CD14-positive monocyte (primary cell): Measurements from ENCODE around the gene STARD7. TPM values are rescaled to one million over a fixed set of nuclear protein-coding genes. Genes with fewer than 3 reads are reported as not detected.

Source experiments
- DNase-seq, 3 donors: peaks; one replicate each; pipeline ENCODE4 v3.0.0-alpha.2; 2011 to 2022
- H2AFZ ChIP-seq: 2 replicates; pipeline ENCODE4 v1.6.0; 2012; ENCODE audit warnings: mild to moderate bottlenecking, low read depth, low read length, inconsistent platforms; ENCODE audit not compliant: insufficient read depth, poor library complexity, severe bottlenecking
- H3K27ac ChIP-seq, 2 donors: 1 replicate in 1 of 2; 2 replicates in 1 of 2; pipeline ENCODE4 v1.5.1; 2012 to 2013; ENCODE audit warnings: low read length in 2 of 2, control low read depth in 1 of 2, inconsistent platforms in 1 of 2, low read depth in 1 of 2, mild to moderate bottlenecking in 1 of 2
- H3K27me3 ChIP-seq, 2 donors: one replicate each; pipeline versions ENCODE4 v1.6.0 to v1.6.1; 2011 to 2013; ENCODE audit warnings: low read length in 2 of 2; ENCODE audit not compliant: control insufficient read depth in 2 of 2, insufficient read depth in 2 of 2
- H3K36me3 ChIP-seq, 2 donors: replicated peaks in 1 of 2; 1 replicate in 1 of 2; 2 replicates in 1 of 2; pipeline versions ENCODE4 v1.5.1 to v1.6.1; 2012 to 2013; ENCODE audit warnings: low read length in 2 of 2, control low read depth in 1 of 2, inconsistent platforms in 1 of 2, mild to moderate bottlenecking in 1 of 2; ENCODE audit not compliant: insufficient read depth in 2 of 2, control insufficient read depth in 1 of 2
- H3K4me1 ChIP-seq, 2 donors: 1 replicate in 1 of 2; 2 replicates in 1 of 2; pipeline versions ENCODE4 v1.5.1 to v1.6.1; 2012 to 2013; ENCODE audit warnings: low read length in 2 of 2, control low read depth in 1 of 2, inconsistent platforms in 1 of 2, mild to moderate bottlenecking in 1 of 2, moderate library complexity in 1 of 2; ENCODE audit not compliant: insufficient read depth in 2 of 2, control insufficient read depth in 1 of 2
- H3K4me2 ChIP-seq: replicated peaks from 2 replicates; pipeline ENCODE3; 2012; ENCODE audit warnings: low read length, moderate library complexity, mild to moderate bottlenecking; ENCODE audit not compliant: poor library complexity, severe bottlenecking; ENCODE audit errors: extremely low read depth
- H3K4me3 ChIP-seq, 3 experiments: fragments of 200-600 bp in 1 of 3; sonication (generic) in 1 of 3; replicated peaks in 1 of 3; 1 replicate in 2 of 3; 2 replicates in 1 of 3; pipeline ENCODE4 v1.5.1; 2011 to 2013; ENCODE audit warnings: low read length in 3 of 3, mild to moderate bottlenecking in 3 of 3, control low read depth in 2 of 3, low read depth in 2 of 3, inconsistent platforms in 1 of 3, moderate library complexity in 1 of 3
- H3K79me2 ChIP-seq: 2 replicates; pipeline ENCODE4 v1.6.0; 2012; ENCODE audit warnings: mild to moderate bottlenecking, control low read depth, inconsistent platforms, low read length, moderate library complexity; ENCODE audit not compliant: insufficient read depth
- H3K9ac ChIP-seq: 2 replicates; pipeline ENCODE4 v1.6.0; 2017; ENCODE audit warnings: low read length, mild to moderate bottlenecking; ENCODE audit not compliant: insufficient read depth, poor library complexity, severe bottlenecking
- H3K9me3 ChIP-seq, 2 donors: replicated peaks in 1 of 2; 1 replicate in 1 of 2; 2 replicates in 1 of 2; pipeline versions ENCODE4 v1.5.1 to v1.6.1; 2012 to 2013; ENCODE audit warnings: low read length in 2 of 2, control low read depth in 1 of 2; ENCODE audit not compliant: control insufficient read depth in 1 of 2, insufficient read depth in 1 of 2
- H4K20me1 ChIP-seq: 2 replicates; pipeline ENCODE4 v1.6.0; 2012; ENCODE audit warnings: mild to moderate bottlenecking, low read length, control low read depth, moderate library complexity; ENCODE audit not compliant: insufficient read depth
- H3K27ac Mint-ChIP-seq, 7 donors: one replicate each; pipeline ENCODE4 v1.8.0; 2020; ENCODE audit warnings: mild to moderate bottlenecking in 7 of 7, mixed read lengths in 7 of 7, moderate library complexity in 6 of 7, inconsistent platforms in 2 of 7
- H3K27me3 Mint-ChIP-seq, 3 donors: one replicate each; pipeline ENCODE4 v1.8.0; 2021 to 2022; ENCODE audit warnings: low read depth in 3 of 3, mild to moderate bottlenecking in 3 of 3, mixed read lengths in 3 of 3, moderate library complexity in 3 of 3, inconsistent platforms in 1 of 3
- H3K36me3 Mint-ChIP-seq, 2 donors: one replicate each; pipeline ENCODE4 v1.8.0; 2020; ENCODE audit warnings: mixed read lengths in 2 of 2, inconsistent platforms in 1 of 2, mild to moderate bottlenecking in 1 of 2
- H3K4me1 Mint-ChIP-seq: one replicate; pipeline ENCODE4 v1.8.0; 2020; ENCODE audit warnings: mild to moderate bottlenecking, mixed read lengths
- H3K4me3 Mint-ChIP-seq, 2 donors: one replicate each; pipeline ENCODE4 v1.8.0; 2020; ENCODE audit warnings: mild to moderate bottlenecking in 2 of 2, mixed read lengths in 2 of 2, moderate library complexity in 1 of 2
- H3K9me3 Mint-ChIP-seq, 7 donors: one replicate each; pipeline ENCODE4 v1.8.0; 2020 to 2022; ENCODE audit warnings: mixed read lengths in 7 of 7, mild to moderate bottlenecking in 6 of 7, moderate library complexity in 6 of 7, inconsistent platforms in 2 of 7
- WGBS: methylation state at CpG from one replicate; pipeline ENCODE4 v1.1.5; 2013; ENCODE audit warnings: missing lambda C conversion rate; ENCODE audit not compliant: insufficient coverage; 5-methylcytosine and 5-hydroxymethylcytosine counted together
- intact Hi-C, 2 donors: fragments of 100-400 bp; cut with micrococcal nuclease; formaldehyde crosslinking; loops; one replicate each; pipeline versions ENCODE4 v1.15.0 to v1.15.1; 2023
- polyA plus RNA-seq, 3 donors: library from polyadenylated mRNA; depleted of rRNA in 1 of 3; unstranded in 2 of 3; stranded (reverse) in 1 of 3; fragments of 300-500 nt in 2 of 3; fragments of >200 nt in 1 of 3; fragmentation: Illumina TruSeq in 2 of 3; gene quantifications; 1 replicate in 2 of 3; 2 replicates in 1 of 3; pipeline ENCODE4 v1.2.3, GENCODE V29; 2012 to 2021
- TF ChIP-seq, protein P1 (sequence below): fragments of 200-600 bp; IDR thresholded peaks from one replicate; pipeline ENCODE4 v1.8.0; 2022; ENCODE audit warnings: antibody characterized with exemption, mild to moderate bottlenecking

Gene STARD7
- polyA plus RNA-seq, 3 donors = 38.0 to 179 (median 172) TPM

DNA sequence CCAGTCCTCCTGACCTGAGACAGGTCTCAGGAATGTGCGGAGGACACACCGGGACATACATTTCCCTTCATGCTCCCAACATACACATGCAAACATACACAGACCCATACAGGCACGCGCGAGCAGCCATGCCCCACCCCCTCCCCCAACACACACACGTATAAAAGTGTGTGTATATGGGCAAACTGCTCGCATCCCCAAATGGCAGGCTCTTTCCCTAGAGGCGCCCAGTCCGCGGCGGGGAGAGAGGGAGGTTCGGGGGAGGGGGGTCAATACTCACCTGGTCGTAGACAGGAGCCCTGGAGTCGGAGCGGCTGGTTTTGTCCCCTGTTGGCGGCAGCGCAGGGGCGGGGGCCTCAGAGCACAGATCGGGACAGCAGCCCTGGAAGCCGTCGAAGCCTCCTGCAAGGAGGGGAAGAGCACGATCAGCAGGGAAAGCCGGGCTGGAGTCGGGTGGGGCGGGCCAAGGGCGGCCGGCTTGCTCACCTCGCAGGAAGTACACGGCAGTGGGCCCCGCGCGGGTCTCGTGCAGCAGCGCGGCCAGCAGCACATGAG is 64.1 kb downstream of the STARD7 start:
- Histone ChIP-seq H3K4me1 (peaks cover 49 to 59% of the 10 kb centered on the region in 2 donors), H3K9ac (peak overlapping the region; percentile 84), H3K36me3 (no peaks in the 10 kb centered on the region), H3K27ac (peak overlapping the region in 1 of 2 donors; percentile 98), H3K79me2 (peaks cover 7% of the 10 kb centered on the region), H3K4me3 (peak overlapping the region; percentile 40 to 93 (median 64)), H3K4me2 (peak overlapping the region; percentile 91), H3K9me3 (no peaks in the 10 kb centered on the region), H2AFZ (peak overlapping the region; percentile 46), H3K27me3 (no peaks in the 10 kb centered on the region), H4K20me1 (peaks cover 33% of the 10 kb centered on the region)
- intact Hi-C loops = loop anchor here (10.0 kb wide), 2 partner anchors 120 to 390 kb away; partner anchors contain the start of genes ARID5A (in 2 of the 2), CIAO1 (in 1 of the 2) and TMEM127 (in 1 of the 2)
- peaks cover 12 to 15% of the 10 kb centered on the region in 2 donors for H3K36me3 Mint-ChIP-seq
- DNase-seq = peak in 2 of 3 donors; percentile 16 to 28
- TF ChIP-seq, protein P1, sequence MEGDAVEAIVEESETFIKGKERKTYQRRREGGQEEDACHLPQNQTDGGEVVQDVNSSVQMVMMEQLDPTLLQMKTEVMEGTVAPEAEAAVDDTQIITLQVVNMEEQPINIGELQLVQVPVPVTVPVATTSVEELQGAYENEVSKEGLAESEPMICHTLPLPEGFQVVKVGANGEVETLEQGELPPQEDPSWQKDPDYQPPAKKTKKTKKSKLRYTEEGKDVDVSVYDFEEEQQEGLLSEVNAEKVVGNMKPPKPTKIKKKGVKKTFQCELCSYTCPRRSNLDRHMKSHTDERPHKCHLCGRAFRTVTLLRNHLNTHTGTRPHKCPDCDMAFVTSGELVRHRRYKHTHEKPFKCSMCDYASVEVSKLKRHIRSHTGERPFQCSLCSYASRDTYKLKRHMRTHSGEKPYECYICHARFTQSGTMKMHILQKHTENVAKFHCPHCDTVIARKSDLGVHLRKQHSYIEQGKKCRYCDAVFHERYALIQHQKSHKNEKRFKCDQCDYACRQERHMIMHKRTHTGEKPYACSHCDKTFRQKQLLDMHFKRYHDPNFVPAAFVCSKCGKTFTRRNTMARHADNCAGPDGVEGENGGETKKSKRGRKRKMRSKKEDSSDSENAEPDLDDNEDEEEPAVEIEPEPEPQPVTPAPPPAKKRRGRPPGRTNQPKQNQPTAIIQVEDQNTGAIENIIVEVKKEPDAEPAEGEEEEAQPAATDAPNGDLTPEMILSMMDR = no peak
- H3K4me3 Mint-ChIP-seq = peak overlapping the region; percentile 91 to 96
- H3K9me3 Mint-ChIP-seq = peaks cover 0 to 3% (median 0%) of the 10 kb centered on the region in 7 donors
- WGBS = 2% methylated on average over 28 of the region's 35 CpGs
- peaks cover 60% of the 10 kb centered on the region for H3K4me1 Mint-ChIP-seq
- peaks cover 0 to 13% (median 3%) of the 10 kb centered on the region in 3 donors for H3K27me3 Mint-ChIP-seq
- H3K27ac Mint-ChIP-seq = peak overlapping the region; percentile 30 to 93 (median 79)

DNA sequence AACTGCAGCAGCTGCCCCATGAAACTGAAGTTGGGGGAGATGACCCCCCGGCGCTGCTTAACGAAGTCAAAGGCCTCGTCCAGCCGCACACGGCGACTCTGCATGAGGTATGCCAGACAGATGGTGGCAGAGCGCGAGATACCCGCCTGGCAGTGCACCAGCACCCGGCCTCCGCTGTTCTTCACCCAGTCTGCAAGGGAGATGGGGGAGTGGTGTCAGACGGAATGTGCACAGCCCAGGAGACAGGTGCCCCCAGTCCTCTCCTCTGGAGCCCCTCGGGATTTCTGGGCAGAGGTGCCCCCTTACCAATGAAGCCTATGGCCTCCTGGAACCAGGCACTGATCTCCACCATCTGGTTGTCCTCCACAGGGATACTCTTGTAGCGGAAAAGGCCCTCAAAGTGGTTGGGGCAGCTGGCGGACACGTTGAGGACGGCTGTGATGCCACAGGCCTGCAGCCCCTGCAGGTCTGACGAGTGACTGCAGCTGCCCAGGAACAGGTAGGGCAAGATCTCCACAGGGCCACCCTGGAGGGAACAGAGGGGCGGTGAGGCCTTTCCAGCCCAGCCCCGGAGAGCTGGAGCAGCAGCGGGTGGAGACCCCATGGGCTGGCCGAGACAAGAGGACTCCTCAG is 64.7 kb downstream of the STARD7 start:
- TF ChIP-seq, protein P1 = no peak
- H3K4me2 ChIP-seq = peak overlapping the region; percentile 91
- Mint-ChIP-seq H3K4me3 (peak overlapping the region; percentile 91 to 96), H3K4me1 (peaks cover 56% of the 10 kb centered on the region), H3K9me3 (peaks cover 0 to 3% (median 0%) of the 10 kb centered on the region in 7 donors), H3K27ac (peak overlapping the region in 4 of 7 donors; percentile 65 to 93 (median 83)), H3K27me3 (peaks cover 0 to 13% (median 3%) of the 10 kb centered on the region in 3 donors), H3K36me3 (peaks cover 12 to 15% of the 10 kb centered on the region in 2 donors)
- no peaks in the 10 kb centered on the region for H3K9me3 ChIP-seq
- no peak overlapping the region for H2AFZ ChIP-seq
- H3K9ac ChIP-seq = peak overlapping the region; percentile 84
- peak overlapping the region; percentile 40 to 93 (median 64) for H3K4me3 ChIP-seq
- DNase-seq = peak in 1 of 3 donors; percentile 39
- H3K27ac ChIP-seq = no peak overlapping the region
- 83% methylated on average over 15 of the region's 23 CpGs for WGBS
- H3K79me2 ChIP-seq = peaks cover 7% of the 10 kb centered on the region
- H3K4me1 ChIP-seq = peaks cover 47 to 56% of the 10 kb centered on the region in 2 donors
- H4K20me1 ChIP-seq = peaks cover 33% of the 10 kb centered on the region
- no peaks in the 10 kb centered on the region for H3K36me3 ChIP-seq
- intact Hi-C loops = loop anchor here (10.0 kb wide), 2 partner anchors 121 to 391 kb away; partner anchors contain the start of genes ARID5A (in 2 of the 2), CIAO1 (in 1 of the 2) and TMEM127 (in 1 of the 2)
- H3K27me3 ChIP-seq = no peaks in the 10 kb centered on the region
